Esophagus (tissue), 2 donors: Measurements from ENCODE around the gene PFN4. TPM values are rescaled to one million over a fixed set of nuclear protein-coding genes. Genes with fewer than 3 reads are reported as not detected.

Experiments
- H3K27ac ChIP-seq, 2 donors: one replicate each; pipeline ENCODE4 v1.5.1; 2013; ENCODE audit warnings: low read depth in 2 of 2, mild to moderate bottlenecking in 2 of 2, inconsistent platforms in 1 of 2, low read length in 1 of 2, moderate library complexity in 1 of 2
- H3K27me3 ChIP-seq, 2 donors: one replicate each; pipeline ENCODE4 v1.6.1; 2013; ENCODE audit warnings: low read length in 2 of 2, control low read depth in 1 of 2, mild to moderate bottlenecking in 1 of 2; ENCODE audit not compliant: insufficient read depth in 2 of 2, control insufficient read depth in 1 of 2
- H3K36me3 ChIP-seq, 2 donors: one replicate each; pipeline ENCODE4 v1.6.1; 2013; ENCODE audit warnings: low read length in 1 of 2; ENCODE audit not compliant: control insufficient read depth in 2 of 2, insufficient read depth in 2 of 2
- H3K4me1 ChIP-seq, 2 donors: one replicate each; pipeline ENCODE4 v1.6.1; 2013; ENCODE audit warnings: low read length in 1 of 2; ENCODE audit not compliant: control insufficient read depth in 2 of 2, insufficient read depth in 2 of 2
- H3K4me3 ChIP-seq, 2 donors: one replicate each; pipeline ENCODE4 v1.5.1; 2013; ENCODE audit warnings: low read length in 2 of 2, mild to moderate bottlenecking in 2 of 2, low read depth in 1 of 2, moderate library complexity in 1 of 2
- H3K9me3 ChIP-seq, 2 donors: one replicate each; pipeline ENCODE4 v1.6.1; 2013; ENCODE audit warnings: mild to moderate bottlenecking in 2 of 2, low read depth in 1 of 2, low read length in 1 of 2, moderate library complexity in 1 of 2; ENCODE audit not compliant: control insufficient read depth in 2 of 2, insufficient read depth in 1 of 2
- WGBS, 2 donors: extraction: QIAGEN DNeasy Blood & Tissue Kit; methylation state at CpG; one replicate each; pipeline ENCODE4 v1.1.7; 2013; 5-methylcytosine and 5-hydroxymethylcytosine counted together
- polyA plus RNA-seq, 2 donors: library from polyadenylated mRNA; stranded (reverse); fragments of 200-250 nt; gene quantifications; one replicate each; pipeline ENCODE4 v1.2.3, GENCODE V29; 2013
- donor health status: healthy with polysubstance abuse.
- donor health status: Bipolar disorder and iron deficiency.

Gene PFN4
- polyA plus RNA-seq, 2 donors = 0.39 to 0.55 TPM

GRCh38 chr2:24084386-24085199, 38.5 kb downstream of the PFN4 start, which contains the start of gene TP53I3:
TP53I3 (minus strand) TSS chr2:24084834; CDS start chr2:24084326, 508 bp downstream.
- WGBS, 2 donors = 1% methylated on average over 41 to 44 of the region's 44 CpGs
- Histone ChIP-seq H3K4me3 (peak within 1 kb of the TSS; percentile 63 to 67), H3K27ac (peak within 1 kb of the TSS; percentile 93 to 96), H3K4me1 (peaks cover 0 to 3% of the 10 kb centered on the region in 2 donors), H3K27me3 (no peaks in the 10 kb centered on the region), H3K36me3 (peaks cover 0 to 11% of the 10 kb centered on the region in 2 donors), H3K9me3 (no peaks in the 10 kb centered on the region)

GRCh38 chr2:24083567-24084385, 39.4 kb downstream of the PFN4 start:
- peaks cover 0 to 11% of the 10 kb centered on the region in 2 donors for H3K36me3 ChIP-seq
- peaks cover 0 to 3% of the 10 kb centered on the region in 2 donors for H3K4me1 ChIP-seq
- H3K9me3 ChIP-seq = no peaks in the 10 kb centered on the region
- 8 to 10% methylated on average over 28 to 30 of the region's 30 CpGs for WGBS, 2 donors
- peak overlapping the region; percentile 93 to 96 for H3K27ac ChIP-seq
- H3K27me3 ChIP-seq = no peaks in the 10 kb centered on the region
- H3K4me3 ChIP-seq = peak overlapping the region; percentile 48 to 67

DNA sequence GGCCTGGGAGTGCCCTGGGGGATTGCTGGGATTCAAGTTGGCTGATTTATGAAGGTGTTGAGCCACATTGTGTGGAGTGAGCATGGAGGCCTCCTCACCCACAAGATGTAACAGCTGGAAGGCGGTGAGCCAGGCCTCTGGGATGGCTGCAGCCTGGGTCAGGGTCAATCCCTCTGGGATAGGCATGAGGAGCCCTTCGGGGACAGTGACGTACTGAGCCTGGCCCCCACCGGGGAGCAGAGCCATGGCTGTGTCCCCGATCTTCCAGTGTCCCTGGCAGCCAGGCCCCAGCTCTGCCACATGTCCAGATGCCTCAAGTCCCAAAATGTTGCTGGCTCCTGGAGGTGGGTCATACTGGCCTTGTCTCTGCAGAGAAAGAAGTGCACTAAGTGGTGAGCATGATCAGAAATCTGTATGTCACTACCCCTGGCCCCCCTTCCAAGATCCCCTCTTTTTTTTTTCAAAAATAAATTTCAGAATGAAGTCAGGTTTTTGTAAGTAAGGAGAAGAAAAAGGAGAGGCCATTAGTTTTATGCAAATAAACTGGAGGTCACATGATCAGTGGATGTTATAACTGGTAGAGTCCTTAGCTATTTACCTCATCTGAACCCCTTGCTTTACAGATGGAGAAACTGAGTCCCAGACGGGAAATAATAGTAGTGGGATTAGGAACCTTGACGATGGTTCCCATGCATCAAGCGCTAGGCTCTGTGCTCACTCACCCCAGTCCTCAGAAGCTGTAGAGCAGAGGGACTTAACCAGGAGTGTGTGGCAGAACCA, 40.2 kb downstream of the PFN4 start:
- WGBS, 2 donors = 84 to 85% methylated on average over 8 of the region's 8 CpGs
- peaks cover 0 to 11% of the 10 kb centered on the region in 2 donors for H3K36me3 ChIP-seq
- peak overlapping the region; percentile 93 to 96 for H3K27ac ChIP-seq
- no peaks in the 10 kb centered on the region for H3K27me3 ChIP-seq
- H3K4me1 ChIP-seq = peaks cover 0 to 3% of the 10 kb centered on the region in 2 donors
- H3K9me3 ChIP-seq = no peaks in the 10 kb centered on the region
- H3K4me3 ChIP-seq = peak overlapping the region; percentile 48 to 67

- WGBS, 2 donors = 55 to 65% methylated on average over 2 of the region's 2 CpGs
- Histone ChIP-seq H3K27me3 (no peaks in the 10 kb centered on the region), H3K4me1 (peaks cover 0 to 9% of the 10 kb centered on the region in 2 donors), H3K9me3 (no peaks in the 10 kb centered on the region), H3K27ac (no peak overlapping the region), H3K36me3 (peaks cover 0 to 11% of the 10 kb centered on the region in 2 donors), H3K4me3 (no peak overlapping the region)
Measured at GRCh38 chr2:24080701-24081100, 42.4 kb downstream of the PFN4 start.

DNA sequence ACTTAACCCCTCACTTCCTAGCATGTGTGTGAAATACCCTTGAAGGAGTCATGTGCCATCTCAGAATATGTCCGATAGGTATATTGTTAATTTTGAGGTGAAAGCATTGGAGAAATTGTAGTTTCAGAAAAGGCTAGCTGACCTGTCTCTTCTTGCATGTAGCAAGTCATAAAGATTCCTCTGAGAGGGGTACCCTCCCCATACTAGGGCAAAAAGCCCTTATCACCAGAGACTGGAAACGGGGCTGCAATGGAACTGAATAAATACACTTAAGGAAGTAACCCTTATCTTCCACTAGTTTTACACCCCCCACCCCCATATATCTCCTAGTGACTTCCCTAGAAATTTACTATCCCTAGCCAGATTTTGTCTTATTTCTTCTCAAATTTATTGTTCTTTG, 45.3 kb downstream of the PFN4 start:
- peaks cover 0 to 9% of the 10 kb centered on the region in 2 donors for H3K4me1 ChIP-seq
- no peaks in the 10 kb centered on the region for H3K27me3 ChIP-seq
- H3K4me3 ChIP-seq = peak overlapping the region; percentile 85 to 89
- no peaks in the 10 kb centered on the region for H3K9me3 ChIP-seq
- WGBS, 2 donors = 43 to 48% methylated on average over 2 of the region's 2 CpGs
- peaks cover 0 to 10% of the 10 kb centered on the region in 2 donors for H3K36me3 ChIP-seq
- H3K27ac ChIP-seq = peak overlapping the region; percentile 99

DNA sequence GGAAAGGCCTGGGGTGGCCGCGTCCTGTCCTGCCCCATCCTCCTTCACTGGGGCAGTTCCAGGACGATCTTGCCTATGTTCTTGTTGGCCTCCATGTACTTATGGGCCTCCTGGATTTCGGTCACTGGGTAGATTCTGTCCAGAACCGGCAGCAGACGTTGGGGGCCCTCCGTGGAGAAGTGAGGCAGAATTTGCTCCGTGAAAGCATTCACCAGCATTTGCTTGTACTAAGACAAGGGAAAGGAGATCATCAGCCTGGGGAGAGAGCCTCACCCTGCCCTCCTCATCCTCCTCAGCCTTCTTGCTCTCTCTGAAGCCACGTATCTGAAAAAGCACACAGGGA, 45.6 kb downstream of the PFN4 start:
- no peaks in the 10 kb centered on the region for H3K27me3 ChIP-seq
- H3K36me3 ChIP-seq = peaks cover 0 to 7% of the 10 kb centered on the region in 2 donors
- H3K9me3 ChIP-seq = no peaks in the 10 kb centered on the region
- peaks cover 0 to 7% of the 10 kb centered on the region in 2 donors for H3K4me1 ChIP-seq
- WGBS, 2 donors = 5 to 7% methylated on average over 9 of the region's 9 CpGs
- peak overlapping the region; percentile 99 for H3K27ac ChIP-seq
- H3K4me3 ChIP-seq = peak overlapping the region; percentile 85 to 89

GRCh38 chr2:24076849-24077534, 46.1 kb downstream of the PFN4 start:
- 1% methylated on average over 28 to 41 of the region's 41 CpGs for WGBS, 2 donors
- peak overlapping the region; percentile 99 for H3K27ac ChIP-seq
- no peaks in the 10 kb centered on the region for H3K27me3 ChIP-seq
- no peaks in the 10 kb centered on the region for H3K9me3 ChIP-seq
- H3K36me3 ChIP-seq = peaks cover 0 to 6% of the 10 kb centered on the region in 2 donors
- H3K4me3 ChIP-seq = peak overlapping the region; percentile 85 to 89
- H3K4me1 ChIP-seq = peaks cover 0 to 7% of the 10 kb centered on the region in 2 donors

DNA sequence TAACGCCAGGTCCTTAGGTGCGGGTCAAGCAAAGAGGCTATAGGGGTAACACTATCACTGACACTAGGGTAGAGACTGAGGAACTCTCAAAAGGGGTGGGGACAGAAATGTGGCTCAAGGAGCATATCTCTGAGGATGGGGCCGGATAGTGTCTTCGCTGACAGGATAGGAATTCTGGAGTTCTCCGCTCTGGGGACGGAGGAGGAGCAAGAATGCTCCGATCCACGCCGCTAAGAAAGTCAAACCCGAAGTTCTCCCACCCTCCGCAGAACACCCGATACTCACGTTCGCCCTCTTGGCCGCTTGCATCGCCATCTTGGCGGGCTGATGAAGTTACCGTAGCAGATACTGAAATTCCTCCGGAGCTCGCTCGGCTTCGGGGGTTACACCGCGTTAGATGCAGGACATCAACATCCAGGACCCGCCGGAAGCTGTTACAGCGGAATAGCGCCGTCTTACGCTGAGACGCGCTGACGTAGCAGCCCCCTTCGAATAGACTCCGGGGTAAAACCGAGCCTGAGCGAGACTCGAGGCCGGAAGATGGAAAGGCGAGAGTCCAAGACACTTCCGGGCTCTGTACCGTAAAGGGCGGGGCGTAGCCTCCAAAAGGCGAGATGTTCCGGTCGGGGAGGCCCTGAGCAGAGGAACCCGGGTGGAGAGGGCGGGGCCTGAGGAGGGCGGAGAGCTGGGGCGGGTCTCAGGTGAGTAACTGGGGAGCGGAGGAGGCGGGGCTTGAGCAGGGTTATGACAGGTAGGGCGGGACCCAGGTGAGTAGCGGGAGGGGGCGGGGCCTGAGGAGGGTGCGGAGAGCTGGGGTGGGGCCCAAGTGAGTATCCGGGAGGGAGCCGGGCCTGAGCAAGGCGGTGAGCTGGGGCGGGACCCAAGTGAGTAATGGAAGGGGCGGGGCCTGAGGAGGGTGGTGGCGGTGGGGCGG, 47.0 kb downstream of the PFN4 start, which contains the start of gene SF3B6:
TSS of gene SF3B6 (minus strand) at position 412 of the 934 bp plus-strand sequence. CDS start at position 315, 97 bp downstream.
- peaks cover 0 to 3% of the 10 kb centered on the region in 2 donors for H3K36me3 ChIP-seq
- no peaks in the 10 kb centered on the region for H3K27me3 ChIP-seq
- H3K27ac ChIP-seq = peak within 1 kb of the TSS; percentile 99
- H3K4me3 ChIP-seq = peak within 1 kb of the TSS; percentile 85 to 89
- H3K9me3 ChIP-seq = no peaks in the 10 kb centered on the region
- WGBS, 2 donors = 1% methylated on average over 64 of the region's 64 CpGs
- H3K4me1 ChIP-seq = peaks cover 0 to 7% of the 10 kb centered on the region in 2 donors
